Astrocyte of the hippocampus (primary cell): Measurements from ENCODE around the gene CNOT10.
"Not testable (repeated sequence)": the region's sequence is repeated elsewhere in the genome, so short reads cannot be mapped to it uniquely, and the experiment has no call there.

Source experiments
- DNase-seq: peaks from one replicate; pipeline ENCODE4 v3.0.0; 2011; ENCODE audit warnings: low read depth, low spot score

CNOT10 gene, protein sequence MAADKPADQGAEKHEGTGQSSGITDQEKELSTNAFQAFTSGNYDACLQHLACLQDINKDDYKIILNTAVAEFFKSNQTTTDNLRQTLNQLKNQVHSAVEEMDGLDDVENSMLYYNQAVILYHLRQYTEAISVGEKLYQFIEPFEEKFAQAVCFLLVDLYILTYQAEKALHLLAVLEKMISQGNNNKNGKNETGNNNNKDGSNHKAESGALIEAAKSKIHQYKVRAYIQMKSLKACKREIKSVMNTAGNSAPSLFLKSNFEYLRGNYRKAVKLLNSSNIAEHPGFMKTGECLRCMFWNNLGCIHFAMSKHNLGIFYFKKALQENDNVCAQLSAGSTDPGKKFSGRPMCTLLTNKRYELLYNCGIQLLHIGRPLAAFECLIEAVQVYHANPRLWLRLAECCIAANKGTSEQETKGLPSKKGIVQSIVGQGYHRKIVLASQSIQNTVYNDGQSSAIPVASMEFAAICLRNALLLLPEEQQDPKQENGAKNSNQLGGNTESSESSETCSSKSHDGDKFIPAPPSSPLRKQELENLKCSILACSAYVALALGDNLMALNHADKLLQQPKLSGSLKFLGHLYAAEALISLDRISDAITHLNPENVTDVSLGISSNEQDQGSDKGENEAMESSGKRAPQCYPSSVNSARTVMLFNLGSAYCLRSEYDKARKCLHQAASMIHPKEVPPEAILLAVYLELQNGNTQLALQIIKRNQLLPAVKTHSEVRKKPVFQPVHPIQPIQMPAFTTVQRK

DNA sequence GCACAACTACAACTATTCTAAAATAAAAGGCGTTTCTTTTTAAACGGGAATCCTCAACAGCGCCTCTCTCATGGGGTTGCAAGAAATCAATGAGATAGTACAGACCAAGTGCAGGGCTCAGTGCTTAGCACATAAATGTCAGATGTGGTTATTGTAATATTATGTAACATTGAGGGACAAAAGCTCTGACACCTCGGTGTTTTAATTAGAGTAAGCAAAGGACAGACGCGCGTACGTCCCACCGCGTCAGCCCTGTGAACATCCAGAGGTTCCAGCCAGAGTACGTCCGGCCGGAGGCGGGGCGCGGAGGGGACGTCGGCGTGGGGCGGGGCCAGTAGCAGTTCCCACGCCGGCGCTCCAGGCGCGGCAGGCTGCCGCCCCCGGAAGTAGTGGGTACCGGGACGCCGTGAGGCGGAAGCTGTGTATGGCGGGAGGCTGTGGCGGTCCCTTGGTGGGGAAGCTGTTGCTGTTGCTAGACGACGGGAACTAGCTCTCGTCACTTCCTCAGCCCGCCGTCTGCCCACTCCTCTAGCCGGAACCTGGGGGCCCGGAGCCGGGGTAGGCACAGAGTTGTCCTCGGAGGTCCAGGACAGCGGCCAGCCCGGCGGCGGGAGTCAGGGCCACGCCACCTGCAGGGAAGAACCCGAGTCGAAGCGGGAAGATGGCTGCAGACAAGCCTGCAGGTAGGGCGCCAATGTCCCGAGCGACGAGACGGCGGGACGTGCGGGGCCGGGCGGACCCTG is at the start of gene CNOT10:
Gene CNOT10, plus strand, starts transcription at position 389 of the 743 bp plus-strand sequence. Its CDS starts 273 bp downstream, at position 662.
- DNase-seq = peak; percentile 98

GRCh38 chr3:32640939-32641338 is 44.0 kb upstream of the CNOT10 start:
- DNase-seq = no peak

- DNase-seq = no peak
Observed at GRCh38 chr3:32641356-32641755, 43.6 kb upstream of the CNOT10 start.

GRCh38 chr3:32643354-32643753 is 41.6 kb upstream of the CNOT10 start:
- no peak for DNase-seq

- DNase-seq = no peak
Observed at GRCh38 chr3:32643816-32644215, 41.2 kb upstream of the CNOT10 start.

GRCh38 chr3:32644380-32644779 is 40.6 kb upstream of the CNOT10 start:
- DNase-seq = no peak

DNA sequence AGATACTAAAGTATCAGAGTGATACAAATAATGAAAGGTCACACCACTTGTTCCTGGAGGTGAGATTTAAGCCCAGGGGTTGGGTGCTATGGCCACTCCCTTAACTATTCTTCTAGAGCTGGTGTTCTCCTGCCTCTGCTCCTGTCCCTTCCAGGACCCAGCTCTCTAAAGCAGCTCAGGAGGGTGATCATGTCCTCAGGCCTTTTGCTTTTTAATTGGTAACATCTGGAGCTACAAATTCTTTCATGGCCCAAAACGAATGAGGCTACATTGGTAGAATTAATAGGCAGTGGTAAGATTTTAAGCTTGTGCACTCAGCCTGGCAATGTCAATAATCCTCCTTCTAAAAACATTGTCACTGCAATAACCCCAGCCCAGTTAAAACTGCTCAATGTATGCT is 38.2 kb upstream of the CNOT10 start:
- DNase-seq = no peak

GRCh38 chr3:32652337-32653100 is 32.5 kb upstream of the CNOT10 start:
- not testable (repeated sequence) for DNase-seq

DNA sequence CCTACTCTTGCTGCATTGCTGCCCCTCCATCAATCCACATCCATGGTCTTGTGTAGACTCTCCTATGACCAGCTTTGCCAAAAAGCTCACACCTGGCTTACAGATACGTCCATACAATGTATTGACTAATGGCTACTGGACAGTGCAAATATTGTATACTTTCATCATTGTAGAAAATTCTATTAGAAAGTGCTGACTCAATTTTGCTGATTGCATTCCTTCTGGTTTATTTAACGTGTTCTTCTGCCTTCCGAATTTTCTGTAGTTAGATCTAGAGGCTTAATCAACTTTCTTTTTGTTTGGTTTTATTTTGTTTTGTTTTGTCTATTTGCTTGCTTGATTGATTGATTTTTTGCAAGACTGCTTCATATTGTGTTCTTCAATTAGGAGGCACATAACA is 29.8 kb upstream of the CNOT10 start:
- no peak for DNase-seq

DNA sequence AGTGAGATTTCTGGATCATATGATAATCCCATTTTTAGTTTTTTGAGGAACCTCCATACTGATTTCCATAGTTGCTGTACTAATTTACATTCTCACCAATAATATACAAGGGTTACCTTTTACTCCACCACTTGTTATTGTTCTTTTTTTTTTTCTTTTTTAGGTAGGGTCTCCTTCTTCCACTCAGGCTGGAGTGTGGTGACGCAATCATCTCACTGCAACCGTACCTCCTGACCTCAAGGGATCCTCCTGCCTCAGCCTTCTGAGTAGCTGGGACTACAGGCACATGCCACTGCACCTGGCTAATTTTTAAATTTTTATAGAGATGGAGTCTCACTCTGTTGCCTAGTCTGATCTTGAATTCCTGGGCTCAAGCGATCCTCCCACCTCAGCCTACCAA is 24.4 kb upstream of the CNOT10 start:
- DNase-seq = no peak

GRCh38 chr3:32662647-32663046 is 22.3 kb upstream of the CNOT10 start:
- DNase-seq = no peak

- DNase-seq = peak; percentile 61
Observed at GRCh38 chr3:32664630-32665075, 20.3 kb upstream of the CNOT10 start.

- DNase-seq = no peak
Observed at GRCh38 chr3:32667072-32667582, 17.9 kb upstream of the CNOT10 start.

- DNase-seq = not testable (repeated sequence)
Observed at GRCh38 chr3:32669226-32669625, 15.8 kb upstream of the CNOT10 start.

- not testable (repeated sequence) for DNase-seq
Observed at GRCh38 chr3:32673730-32674129, 11.3 kb upstream of the CNOT10 start.

- no peak for DNase-seq
Observed at GRCh38 chr3:32675164-32675563, 9.8 kb upstream of the CNOT10 start.

DNA sequence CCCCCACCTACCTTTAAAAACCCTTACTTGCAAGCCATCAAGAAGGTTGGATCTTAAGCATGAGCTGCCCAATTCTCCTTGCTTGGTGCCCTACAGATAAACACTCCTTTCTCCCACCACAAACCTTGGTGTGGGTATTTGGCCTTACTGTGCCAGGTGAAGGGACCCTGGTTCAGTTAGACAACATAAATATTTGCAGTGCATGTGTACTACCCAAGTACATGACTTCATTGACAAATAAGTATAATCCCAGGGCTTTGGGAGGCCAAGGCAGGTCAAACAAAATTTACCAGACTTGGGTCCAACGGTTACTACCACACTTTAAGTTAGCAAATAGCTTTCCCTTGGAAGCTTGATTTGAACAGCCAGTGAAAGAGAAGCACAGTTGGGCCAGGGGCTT is 9.3 kb upstream of the CNOT10 start:
- DNase-seq = no peak

DNA sequence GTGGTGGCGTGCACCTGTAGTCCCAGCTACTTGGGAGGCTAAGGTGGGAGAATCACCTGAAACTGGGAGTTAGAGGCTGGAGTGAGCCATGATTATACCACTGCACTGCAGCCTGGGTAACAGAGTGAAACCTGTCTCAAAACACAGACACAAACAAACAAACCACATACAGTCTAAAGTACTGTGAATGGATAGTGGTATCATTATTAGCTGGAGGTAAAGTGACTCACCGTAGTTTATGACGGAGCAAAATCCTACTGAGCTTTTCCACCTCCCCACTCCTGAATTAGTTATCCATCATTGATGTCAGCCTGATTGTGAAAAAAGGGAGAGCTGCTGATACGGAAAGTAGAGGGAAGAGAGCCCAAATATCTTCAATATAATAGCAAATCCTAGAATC is 3.2 kb upstream of the CNOT10 start:
- peak; percentile 17 for DNase-seq

- DNase-seq = no peak
Observed at GRCh38 chr3:32684029-32684799, 774 bp upstream of the CNOT10 start.

DNA sequence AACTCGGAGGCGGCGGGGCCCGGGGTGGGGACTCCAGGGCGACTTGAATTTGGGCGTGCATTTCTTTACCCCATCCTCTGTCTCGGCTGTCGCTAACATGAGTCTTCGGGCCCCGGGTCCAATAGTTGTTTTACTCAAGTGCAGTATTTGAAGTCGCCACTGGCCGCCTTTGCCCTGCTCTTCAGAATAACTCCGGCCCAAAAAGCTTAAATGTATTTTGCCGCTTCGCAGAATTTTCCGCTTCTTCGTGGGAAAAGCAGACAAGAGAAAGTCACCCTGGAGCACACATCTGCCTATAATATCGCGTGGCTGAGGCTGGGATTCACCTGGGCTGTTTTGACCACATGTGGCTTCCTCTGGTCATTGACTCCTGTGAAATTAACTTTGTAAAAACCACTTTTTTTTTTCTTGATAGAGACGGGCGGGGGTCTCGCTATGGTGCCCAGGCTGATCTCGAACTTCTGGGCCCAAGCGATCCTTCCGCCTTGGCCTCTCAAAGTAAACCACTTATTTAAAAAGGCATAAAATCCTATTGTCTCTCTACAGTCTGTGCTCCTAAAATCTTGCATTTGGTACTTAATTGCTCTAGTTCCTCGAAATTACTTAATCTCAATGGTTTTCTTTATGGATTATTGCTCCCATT is 676 bp downstream of the CNOT10 start:
- no peak for DNase-seq
